ENCODE measurements around the gene LNP1.
"Not testable (repeated sequence)": the region's sequence is repeated elsewhere in the genome, so short reads cannot be mapped to it uniquely, and the experiment has no call there.

The LNP1 gene

GRCh38 chr3:100478521-100478920 is 77.2 kb downstream of the LNP1 start:
- not testable (repeated sequence) for DNase-seq (ENCODE audit: low read depth)

GRCh38 chr3:100480081-100480480 is 78.7 kb downstream of the LNP1 start:
- no peak for DNase-seq (ENCODE audit: low read depth)

GRCh38 chr3:100482176-100482575 is 80.8 kb downstream of the LNP1 start:
- no peak for DNase-seq (ENCODE audit: low read depth)

GRCh38 chr3:100483529-100483928 is 82.2 kb downstream of the LNP1 start:
- DNase-seq (ENCODE audit: low read depth): no peak

GRCh38 chr3:100486808-100487207 is 85.5 kb downstream of the LNP1 start:
- no peak for DNase-seq (ENCODE audit: low read depth)

- no peak for DNase-seq (ENCODE audit: low read depth)
These were observed 87.8 kb downstream of the LNP1 start for GRCh38 chr3:100489118-100489517.

GRCh38 chr3:100492059-100493006 is 91.0 kb downstream of the LNP1 start, which contains the start of gene TMEM45A:
TMEM45A (plus strand) TSS chr3:100492619; CDS start chr3:100555212, 62,593 bp downstream.
- DNase-seq (ENCODE audit: low read depth): peak; percentile 58

- no peak for DNase-seq (ENCODE audit: low read depth)
These were observed 95.4 kb downstream of the LNP1 start for GRCh38 chr3:100496711-100497261.

- DNase-seq (ENCODE audit: low read depth): no peak
These were observed 98.3 kb downstream of the LNP1 start for GRCh38 chr3:100499651-100500050.

- DNase-seq (ENCODE audit: low read depth): no peak
These were observed 99.1 kb downstream of the LNP1 start for GRCh38 chr3:100500320-100500880.

- no peak for DNase-seq (ENCODE audit: low read depth)
These were observed 102.1 kb downstream of the LNP1 start for GRCh38 chr3:100503448-100503847.
